HG02642 (cell line): ENCODE data around the gene ZSCAN2.

ENCODE experiments used
- ATAC-seq: cut with Tn5 transposase; IDR thresholded peaks from one replicate; pipeline ENCODE4 v1.9.1; 2021; ENCODE audit warnings: mild to moderate bottlenecking; ENCODE audit not compliant: unreplicated experiment, poor library complexity

The ZSCAN2 gene

DNA sequence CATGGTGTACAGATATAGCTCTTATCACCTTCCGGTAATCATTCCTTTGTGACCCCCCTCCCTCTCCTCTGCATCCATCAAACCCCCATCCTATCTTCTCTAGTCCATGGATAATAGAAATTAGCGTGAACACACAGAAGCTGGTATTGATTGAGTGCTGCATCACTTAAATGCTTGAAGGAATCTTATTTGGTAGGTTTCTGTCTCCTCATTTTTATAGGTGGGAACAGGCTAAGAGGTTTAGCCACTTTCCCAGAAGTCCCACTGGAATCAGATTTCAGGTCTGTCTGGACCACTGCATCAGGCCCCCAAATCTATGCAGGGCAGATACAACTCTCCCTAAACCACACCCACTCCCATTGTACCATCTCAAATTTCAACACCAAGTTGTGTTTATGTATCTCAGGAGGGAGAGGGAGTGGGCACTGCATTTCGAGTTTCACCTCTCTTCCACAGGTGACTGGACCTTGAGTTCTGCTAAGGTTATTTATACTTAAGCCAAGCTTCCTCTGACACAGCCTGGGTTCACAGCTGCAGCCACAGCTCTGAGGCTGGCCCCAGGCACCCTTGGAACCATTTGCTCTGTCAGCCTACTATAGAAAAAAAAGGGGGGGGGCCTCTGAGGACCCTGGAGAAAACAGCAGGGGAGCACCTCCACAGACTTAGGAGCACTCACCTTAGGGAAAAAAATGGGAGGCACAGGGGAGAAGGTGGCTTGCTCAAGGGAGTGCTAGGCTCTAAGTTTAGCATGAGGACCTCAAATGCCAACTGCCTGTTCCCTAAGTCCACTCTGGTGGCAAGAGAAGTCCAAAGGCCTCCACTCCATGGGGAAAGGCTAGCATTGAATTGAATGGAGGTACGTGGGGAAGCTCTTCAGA is 59.3 kb downstream of the ZSCAN2 start:
- ATAC-seq, result no peak

DNA sequence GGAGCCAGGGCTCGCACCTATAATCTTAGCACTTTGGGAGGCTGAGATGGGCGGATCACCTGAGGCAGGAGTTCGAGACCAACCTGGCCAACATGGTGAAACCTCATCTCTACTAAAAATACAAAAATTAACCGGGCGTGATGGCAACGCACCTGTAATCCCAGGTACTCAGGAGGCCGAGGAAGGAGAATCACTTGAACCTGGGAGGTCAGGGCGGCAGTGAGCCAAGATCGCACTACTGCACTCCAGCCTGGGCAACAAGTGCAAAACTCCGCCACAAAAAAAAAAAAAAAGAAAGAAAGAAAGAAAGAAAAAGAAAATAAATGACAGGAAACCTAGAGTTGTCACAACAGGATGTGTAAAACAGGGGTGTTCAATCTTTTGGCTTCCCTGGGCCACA is 60.2 kb downstream of the ZSCAN2 start:
- no peak for ATAC-seq

DNA sequence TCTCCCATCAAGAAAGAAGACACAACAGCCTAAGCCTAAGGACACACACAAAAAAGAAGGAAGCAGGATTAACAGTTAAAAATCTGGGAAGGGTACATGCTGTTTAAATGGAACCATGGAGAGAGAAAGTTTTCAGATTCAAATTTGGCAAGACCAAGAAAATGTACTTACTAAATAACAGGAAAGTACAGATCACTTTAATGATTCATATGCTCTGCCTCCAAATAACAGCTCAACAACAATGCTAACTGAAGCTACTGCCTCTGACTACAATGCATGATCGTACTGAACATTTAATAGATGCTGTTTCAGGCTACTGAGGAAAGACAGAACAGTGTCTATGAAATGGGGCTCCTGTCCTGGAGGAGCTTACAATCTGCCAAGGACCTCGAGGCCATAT is 65.6 kb downstream of the ZSCAN2 start:
- ATAC-seq, result no peak

DNA sequence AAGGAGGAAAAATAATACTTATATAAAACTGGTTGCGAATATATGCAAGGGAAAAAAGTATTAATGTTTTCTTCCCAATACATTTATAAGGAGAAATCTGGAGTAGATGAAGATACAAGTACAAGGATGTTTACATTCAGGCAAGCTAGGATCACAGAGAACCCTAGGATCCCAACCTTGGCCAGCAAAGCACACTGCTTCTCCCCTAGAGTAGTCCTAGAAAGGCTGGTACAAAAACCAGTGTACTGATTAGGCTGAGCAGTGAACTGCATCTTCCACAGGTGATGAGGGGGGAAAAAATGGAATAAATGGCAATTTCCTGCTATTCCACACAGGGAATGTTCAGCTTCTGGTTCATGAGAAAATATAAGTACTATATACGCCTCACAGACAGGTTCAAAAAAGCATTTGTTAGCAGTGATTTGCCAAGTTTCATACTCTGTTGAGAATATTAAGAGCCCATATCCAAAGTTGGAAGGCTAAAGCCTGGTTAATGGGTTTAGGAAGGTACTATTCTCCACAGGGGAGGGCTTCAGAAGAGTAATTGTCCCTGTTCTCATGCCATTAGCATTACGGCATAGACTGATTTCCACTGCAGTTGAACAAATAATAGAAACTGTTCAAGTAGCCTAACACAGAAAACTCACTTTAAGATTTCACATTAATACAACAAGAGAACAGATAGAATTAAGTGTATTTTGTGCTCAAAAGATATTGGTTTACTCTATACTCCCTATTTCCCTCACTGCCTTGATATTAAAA is 67.6 kb downstream of the ZSCAN2 start:
- ATAC-seq, result no peak

DNA sequence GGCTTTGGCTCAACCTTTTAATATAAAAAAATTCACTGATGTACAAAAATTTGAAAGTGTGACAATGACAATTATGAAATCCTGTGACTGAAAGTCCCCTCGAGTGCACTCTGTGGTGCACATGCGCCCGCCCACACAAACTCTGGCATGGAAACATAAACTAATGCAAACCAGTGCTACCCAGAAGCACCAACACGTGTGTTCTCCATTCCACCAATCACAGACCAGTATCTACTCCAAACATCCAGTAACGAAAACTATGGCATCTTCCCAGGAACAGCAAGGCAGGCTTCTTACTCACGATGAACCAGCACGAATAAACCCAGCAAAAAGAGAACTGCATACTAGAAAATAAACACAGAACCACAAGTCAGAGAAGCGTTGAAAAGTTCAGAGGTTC is 68.9 kb downstream of the ZSCAN2 start:
- no peak for ATAC-seq

DNA sequence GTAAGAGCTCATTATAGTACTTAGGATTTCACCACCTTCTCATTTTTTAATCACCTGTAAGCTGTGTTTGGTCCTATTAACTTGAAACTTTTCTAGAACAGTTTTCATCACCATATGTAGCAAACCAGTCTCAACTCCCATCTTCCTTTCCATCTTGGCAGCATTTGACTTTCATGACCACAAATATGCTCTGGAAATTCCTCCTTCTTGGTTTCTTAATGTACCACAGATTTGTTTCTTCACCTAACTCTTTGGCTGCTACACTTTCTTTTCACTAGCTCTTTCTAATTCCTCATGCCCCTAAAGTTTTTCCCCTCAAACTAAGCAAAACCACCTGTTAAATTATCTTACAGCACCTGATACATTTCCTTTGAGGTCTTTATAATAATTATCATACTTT is 70.4 kb downstream of the ZSCAN2 start:
- ATAC-seq, result no peak
